Tibial artery (tissue), 4 donors: ENCODE results near the gene ANKRD35.

Experiments
- DNase-seq, 2 donors: peaks; one replicate each; pipeline ENCODE4 v3.0.0-alpha.2; 2019
- H3K27ac ChIP-seq, 2 donors: fragments of 200-600 bp; sonication (generic) in 1 of 2; 1 replicate in 1 of 2; 2 replicates in 1 of 2; pipeline ENCODE4 v1.5.1; 2018 to 2019; ENCODE audit warnings: mild to moderate bottlenecking in 1 of 2
- H3K27me3 ChIP-seq, 2 donors: fragments of 200-600 bp; sonication (generic) in 1 of 2; one replicate each; pipeline versions ENCODE4 v1.5.1 to v1.6.0; 2016 to 2019
- H3K36me3 ChIP-seq, 3 donors: fragments of 200-600 bp; sonication (generic) in 2 of 3; one replicate each; pipeline ENCODE4 v1.5.1; 2016 to 2019; ENCODE audit warnings: mild to moderate bottlenecking in 2 of 3
- H3K4me1 ChIP-seq, 4 donors: fragments of 200-600 bp; sonication (generic) in 2 of 4; 1 replicate in 3 of 4; 2 replicates in 1 of 4; pipeline ENCODE4 v1.5.1; 2016 to 2019
- H3K4me3 ChIP-seq, 2 donors: fragments of 200-600 bp; sonication (generic) in 1 of 2; 1 replicate in 1 of 2; 2 replicates in 1 of 2; pipeline ENCODE4 v1.5.1; 2018 to 2019; ENCODE audit warnings: mild to moderate bottlenecking in 2 of 2
- H3K9me3 ChIP-seq, 3 donors: fragments of 200-600 bp; sonication (generic) in 1 of 3; one replicate each; pipeline ENCODE4 v1.5.1; 2016 to 2019
- intact Hi-C: fragments of 100-400 bp; cut with DNase I; formaldehyde crosslinking; loops from one replicate; pipeline ENCODE4 v1.15.0; 2023; ENCODE audit warnings: low total_unique reads
- TF ChIP-seq, protein P1 (sequence below), 2 experiments: fragments of 200-600 bp in 1 of 2; fragments of 450-650 bp in 1 of 2; IDR thresholded peaks; one replicate each; pipeline ENCODE4 v1.5.1; 2017 to 2019; ENCODE audit warnings: antibody characterized with exemption in 2 of 2, mild to moderate bottlenecking in 1 of 2, moderate library complexity in 1 of 2

The ANKRD35 gene

DNA sequence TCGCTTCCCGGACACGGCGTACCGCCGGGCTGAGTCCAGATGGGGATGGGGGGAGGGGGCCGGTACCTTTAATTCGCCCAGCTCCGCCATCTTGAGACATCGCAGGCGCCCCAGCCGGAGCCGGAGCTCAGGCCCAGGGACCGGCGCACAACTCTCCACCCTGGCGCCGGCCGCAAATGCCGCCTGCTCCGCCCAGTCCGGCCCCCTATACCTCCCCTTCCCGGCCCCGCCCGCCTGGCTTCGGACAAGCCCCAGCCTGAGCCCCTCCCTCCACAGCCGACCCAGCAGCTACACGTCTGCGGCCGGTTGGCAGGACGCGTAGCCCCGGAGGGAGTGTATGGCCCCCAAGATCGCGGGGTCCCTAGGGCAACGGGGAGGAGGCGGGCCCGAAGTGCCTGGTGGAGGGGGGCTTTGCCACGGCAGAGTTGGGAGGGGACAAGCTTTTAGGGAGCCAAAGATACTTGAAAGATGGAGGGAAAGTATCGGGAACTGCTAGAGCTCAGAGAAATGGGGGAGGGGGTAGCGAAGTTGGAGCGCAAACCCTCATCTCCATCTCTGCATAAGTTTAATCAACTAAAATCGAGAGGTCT lies 26.7 kb downstream of the ANKRD35 start, which contains the start of gene PIAS3:
Gene PIAS3 (minus strand): TSS at position 181 of the 590 bp plus-strand sequence. CDS start 91 bp downstream, at position 90.
- Histone ChIP-seq H3K4me3 (peak within 1 kb of the TSS; percentile 63 to 87), H3K9me3 (no peaks in the 10 kb centered on the region), H3K4me1 (peaks cover 0 to 22% (median 15%) of the 10 kb centered on the region in 4 donors), H3K27me3 (no peaks in the 10 kb centered on the region), H3K36me3 (peaks cover 25 to 34% (median 27%) of the 10 kb centered on the region in 3 donors), H3K27ac (peak within 1 kb of the TSS; percentile 89 to 95)
- peak; percentile 97 to 98 for DNase-seq
- intact Hi-C loops, result no loop called here
- TF ChIP-seq, protein P1, sequence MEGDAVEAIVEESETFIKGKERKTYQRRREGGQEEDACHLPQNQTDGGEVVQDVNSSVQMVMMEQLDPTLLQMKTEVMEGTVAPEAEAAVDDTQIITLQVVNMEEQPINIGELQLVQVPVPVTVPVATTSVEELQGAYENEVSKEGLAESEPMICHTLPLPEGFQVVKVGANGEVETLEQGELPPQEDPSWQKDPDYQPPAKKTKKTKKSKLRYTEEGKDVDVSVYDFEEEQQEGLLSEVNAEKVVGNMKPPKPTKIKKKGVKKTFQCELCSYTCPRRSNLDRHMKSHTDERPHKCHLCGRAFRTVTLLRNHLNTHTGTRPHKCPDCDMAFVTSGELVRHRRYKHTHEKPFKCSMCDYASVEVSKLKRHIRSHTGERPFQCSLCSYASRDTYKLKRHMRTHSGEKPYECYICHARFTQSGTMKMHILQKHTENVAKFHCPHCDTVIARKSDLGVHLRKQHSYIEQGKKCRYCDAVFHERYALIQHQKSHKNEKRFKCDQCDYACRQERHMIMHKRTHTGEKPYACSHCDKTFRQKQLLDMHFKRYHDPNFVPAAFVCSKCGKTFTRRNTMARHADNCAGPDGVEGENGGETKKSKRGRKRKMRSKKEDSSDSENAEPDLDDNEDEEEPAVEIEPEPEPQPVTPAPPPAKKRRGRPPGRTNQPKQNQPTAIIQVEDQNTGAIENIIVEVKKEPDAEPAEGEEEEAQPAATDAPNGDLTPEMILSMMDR (IDR thresholded peaks at IDR 0.05), result no peak

DNA sequence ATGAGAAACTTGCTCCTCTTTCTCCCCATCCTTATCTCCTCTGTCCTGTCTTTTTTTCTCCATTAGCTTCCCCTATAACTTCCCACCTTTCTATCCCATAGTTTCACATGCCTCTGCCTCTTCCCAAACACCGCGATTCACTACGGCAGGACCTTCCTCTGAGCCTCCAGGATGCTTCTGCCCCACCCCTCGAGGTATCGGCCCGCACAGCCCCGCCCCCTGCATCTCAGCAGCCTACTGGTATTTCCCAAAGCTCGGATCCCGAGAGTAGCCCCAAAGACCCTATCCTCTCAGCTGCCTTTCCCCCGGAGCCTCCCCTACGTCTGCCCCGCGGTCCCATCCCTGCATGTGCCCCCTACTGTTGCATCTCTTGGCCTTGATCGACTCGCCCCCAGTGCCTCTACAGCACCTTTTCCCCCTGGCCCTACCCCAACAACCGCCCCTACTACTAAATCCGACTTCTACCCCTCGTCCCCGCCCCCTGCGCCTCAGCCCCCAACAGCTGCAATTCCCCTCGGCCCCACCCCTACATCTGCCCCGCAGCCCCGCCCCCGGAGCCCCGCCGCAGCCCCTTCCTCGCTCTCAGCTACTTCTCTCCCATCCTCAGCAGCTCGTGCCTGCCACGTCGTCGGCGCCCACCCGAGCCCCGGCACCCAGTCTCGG lies 27.3 kb downstream of the ANKRD35 start:
- Histone ChIP-seq H3K27ac (peak overlapping the region; percentile 89 to 95), H3K4me1 (peaks cover 0 to 22% (median 15%) of the 10 kb centered on the region in 4 donors), H3K4me3 (peak overlapping the region; percentile 63 to 87), H3K27me3 (no peaks in the 10 kb centered on the region), H3K9me3 (no peaks in the 10 kb centered on the region), H3K36me3 (peaks cover 31 to 37% (median 34%) of the 10 kb centered on the region in 3 donors)
- peak; percentile 66 to 86 for DNase-seq
- intact Hi-C loops, result no loop called here
- TF ChIP-seq, protein P1 (IDR thresholded peaks at IDR 0.05), result no peak

DNA sequence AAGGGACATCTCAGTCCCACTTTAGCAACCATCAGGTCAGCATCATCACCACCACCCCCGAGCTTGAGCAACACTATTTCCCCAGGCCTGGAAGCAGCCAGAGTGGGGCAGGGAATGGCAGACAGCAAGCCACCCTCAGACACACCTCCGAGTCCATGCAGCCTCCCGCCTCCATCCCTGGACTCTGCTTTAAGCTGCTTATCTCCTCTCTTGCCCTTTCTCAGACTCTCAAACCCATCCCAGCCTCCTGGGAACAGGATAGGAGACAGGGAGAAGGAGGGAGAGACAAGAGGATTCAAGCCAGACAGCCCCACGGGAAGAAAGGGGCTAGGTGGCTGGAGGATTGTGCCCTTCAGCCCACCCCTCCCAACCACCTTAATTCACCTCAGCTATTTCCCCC lies 28.5 kb downstream of the ANKRD35 start:
- no peak overlapping the region for H3K4me3 ChIP-seq
- peaks cover 43 to 49% (median 43%) of the 10 kb centered on the region in 3 donors for H3K36me3 ChIP-seq
- DNase-seq, result peak in 1 of 2 donors; percentile 46
- TF ChIP-seq, protein P1 (IDR thresholded peaks at IDR 0.05), result no peak
- no peaks in the 10 kb centered on the region for H3K9me3 ChIP-seq
- H3K27ac ChIP-seq, result peak overlapping the region; percentile 6 to 89
- no peaks in the 10 kb centered on the region for H3K27me3 ChIP-seq
- intact Hi-C loops, result no loop called here
- peaks cover 0 to 22% (median 15%) of the 10 kb centered on the region in 4 donors for H3K4me1 ChIP-seq

DNA sequence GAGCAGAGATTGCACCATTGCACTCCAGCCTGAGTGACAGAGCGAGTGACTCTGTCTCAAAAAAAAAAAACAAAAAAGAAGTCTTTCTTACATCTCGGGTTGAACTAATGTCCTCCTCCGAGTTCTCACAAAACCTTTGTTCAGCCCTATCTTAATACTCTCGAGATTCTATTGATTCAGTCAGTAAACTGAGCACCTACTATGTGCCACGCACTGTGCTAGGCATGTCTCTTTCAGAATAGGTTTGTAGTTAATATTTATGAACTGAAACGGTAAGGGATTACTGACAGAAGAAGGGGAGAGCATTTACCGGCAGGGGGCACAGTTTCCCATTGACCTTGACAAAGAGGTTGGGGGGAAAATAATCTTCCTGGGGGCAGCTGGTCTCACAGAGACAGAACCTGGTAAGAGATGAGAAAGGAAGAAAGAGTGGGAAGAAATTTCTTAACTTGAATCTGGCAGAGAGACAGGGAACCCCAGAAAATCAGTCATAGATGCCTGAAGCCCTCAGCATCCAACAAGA lies 30.2 kb downstream of the ANKRD35 start:
- no peak overlapping the region for H3K4me3 ChIP-seq
- intact Hi-C loops, result no loop called here
- H3K27me3 ChIP-seq, result no peaks in the 10 kb centered on the region
- no peaks in the 10 kb centered on the region for H3K9me3 ChIP-seq
- DNase-seq, result peak in 1 of 2 donors; percentile 2
- TF ChIP-seq, protein P1 (IDR thresholded peaks at IDR 0.05), result no peak
- H3K36me3 ChIP-seq, result peaks cover 59 to 66% (median 59%) of the 10 kb centered on the region in 3 donors
- peaks cover 0 to 23% (median 16%) of the 10 kb centered on the region in 4 donors for H3K4me1 ChIP-seq
- no peak overlapping the region for H3K27ac ChIP-seq

DNA sequence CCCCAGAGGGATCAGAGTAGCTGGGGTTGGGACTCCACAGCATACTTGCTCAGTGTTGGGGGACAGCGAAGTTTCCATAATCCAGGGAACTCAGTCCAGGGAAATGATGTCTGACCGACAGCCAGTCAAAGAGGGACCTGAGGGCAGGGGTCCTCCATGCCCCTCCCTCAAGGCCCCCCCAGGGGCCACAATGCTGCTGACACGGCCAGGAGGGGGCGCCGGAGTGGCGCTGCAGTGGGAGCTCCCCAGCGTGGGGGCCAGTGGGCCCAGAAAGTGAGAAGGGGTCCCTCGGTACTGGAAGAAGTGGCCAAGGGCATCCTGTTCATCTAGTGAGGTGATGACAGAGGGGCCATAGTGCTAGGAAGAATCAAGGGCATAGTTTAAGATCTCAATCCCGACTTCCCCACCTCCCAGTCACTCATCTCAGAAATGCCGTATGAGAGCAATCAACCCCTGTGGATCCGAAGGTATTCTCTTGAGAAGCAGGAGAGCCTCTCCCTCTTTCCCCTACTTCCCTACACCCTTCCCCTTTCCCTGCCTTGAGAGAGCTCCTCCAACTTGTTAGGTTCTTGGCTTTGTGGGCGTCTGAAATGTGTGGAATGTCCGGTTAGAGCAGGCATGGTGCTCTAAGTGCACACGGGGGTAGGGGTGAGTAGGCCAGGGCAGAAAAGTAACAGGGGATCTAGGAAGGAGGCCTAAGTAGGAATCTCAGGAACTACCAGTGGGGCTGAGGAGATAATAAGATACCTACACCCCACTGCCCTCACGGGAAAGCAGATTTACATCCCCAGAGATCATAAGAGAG lies 36.1 kb downstream of the ANKRD35 start:
- TF ChIP-seq, protein P1 (IDR thresholded peaks at IDR 0.05), result no peak
- no peaks in the 10 kb centered on the region for H3K9me3 ChIP-seq
- no peaks in the 10 kb centered on the region for H3K27me3 ChIP-seq
- peak overlapping the region; percentile 54 for H3K27ac ChIP-seq
- H3K4me3 ChIP-seq, result no peak overlapping the region
- no peak for DNase-seq
- intact Hi-C loops, result loop anchor here (5.0 kb wide), 1 partner anchor 63 kb away; the partner anchor contains the start of gene ITGA10
- H3K36me3 ChIP-seq, result peaks cover 42 to 73% (median 56%) of the 10 kb centered on the region in 3 donors
- H3K4me1 ChIP-seq, result peaks cover 0 to 31% (median 28%) of the 10 kb centered on the region in 4 donors
